H1 (cell line): Measurements from ENCODE around the gene SFT2D1. TPM values are rescaled to one million over a fixed set of nuclear protein-coding genes. Genes with fewer than 3 reads are reported as not detected.

ENCODE experiments used
- BACH1 ChIP-seq: IDR thresholded peaks from 2 replicates; pipeline ENCODE4 v1.6.1; 2012; ENCODE audit warnings: low read length, improper control_type of control experiment
- CHD1 ChIP-seq: IDR thresholded peaks from 2 replicates; pipeline ENCODE4 v1.6.1; 2012; ENCODE audit warnings: low read depth, low read length, improper control_type of control experiment
- CHD7 ChIP-seq: fragments of 300-600 bp; sonication (generic); IDR thresholded peaks from 2 replicates; pipeline ENCODE4 v1.7.1; 2012; ENCODE audit warnings: low read length, moderate library complexity, mild to moderate bottlenecking, inconsistent platforms; ENCODE audit not compliant: insufficient replicate concordance
- SIN3A ChIP-seq, 2 experiments: IDR thresholded peaks in 1 of 2; conservative IDR thresholded peaks in 1 of 2; 2 replicates each; pipeline ENCODE4 v1.6.1; 2011 to 2012; ENCODE audit warnings: low read length in 2 of 2, improper control_type of control experiment in 1 of 2, low read depth in 1 of 2, mild to moderate bottlenecking in 1 of 2
- SP1 ChIP-seq: IDR thresholded peaks from 2 replicates; pipeline ENCODE4 v1.6.1; 2011; ENCODE audit warnings: low read depth, low read length
- SRF ChIP-seq: IDR thresholded peaks from 2 replicates; pipeline ENCODE4 v1.6.1; 2011; ENCODE audit warnings: mild to moderate bottlenecking, low read depth, low read length, moderate library complexity
- ZNF274 ChIP-seq: IDR thresholded peaks from 2 replicates; pipeline ENCODE4 v1.7.0; 2012; ENCODE audit warnings: low read length, borderline replicate concordance; ENCODE audit errors: extremely low read depth
- polyA plus RNA-seq, 7 experiments: library from polyadenylated mRNA; depleted of rRNA in 3 of 7; stranded (reverse) in 5 of 7; unstranded in 2 of 7; fragments of >200 nt in 5 of 7; fragments of 200-250 nt in 2 of 7; gene quantifications; 1 replicate in 5 of 7; 2 replicates in 1 of 7; 4 replicates in 1 of 7; pipeline versions ENCODE4 v1.2.1 to v1.2.3, GENCODE V29; 2011 to 2013; ENCODE audit warnings: missing spikeins in 2 of 7, mixed read lengths in 2 of 7
- total RNA-seq: library from RNA; stranded (reverse); fragmentation: NEBNext Ultra II Directional; extraction: Animal tissue kit (Norgen Biotek cat#: 25700); gene quantifications from 2 replicates; pipeline ENCODE4 v1.2.1, GENCODE V29; 2021

The SFT2D1 gene
- total and polyA plus RNA-seq, 2 of the 8 experiments (the other 6 are each of a cell fraction or from before 2014, with no cell fraction given) = 52.3 to 76.1 TPM

GRCh38 chr6:166365221-166365620 is 22.9 kb upstream of the SFT2D1 start (continued):
- TF ChIP-seq CHD1 = no peak
- 0 out of 4 replicates have a peak, but pooled peaks have one; percentile 44 to 67 for TF ChIP-seq SIN3A (conservative IDR thresholded peaks at IDR 0.05 in 1 of 2, IDR thresholded peaks at IDR 0.05 in 1 of 2; ENCODE audit: low read depth in 1 of 2, low read length in 2 of 2)
- TF ChIP-seq CHD7 = peak; percentile 88
- TF ChIP-seq SP1 = 0 out of 2 replicates have a peak, but pooled peaks have one; percentile 13
- no peak for TF ChIP-seq ZNF274
- peak; percentile 89 for TF ChIP-seq BACH1
- TF ChIP-seq SRF = no peak
- TF ChIP-seq, all 59 proteins: peak for 10
